GM12864 (cell line): Measurements from ENCODE around the gene ESPNL.

Experiments used
- DNase-seq: peaks from one replicate; pipeline ENCODE4 v3.0.0-alpha.2; 2011; ENCODE audit warnings: low read depth
- H3K4me3 ChIP-seq: 2 replicates; pipeline ENCODE4 v1.5.1; 2011; ENCODE audit warnings: mild to moderate bottlenecking, low read depth, low read length, control low read depth
- CTCF ChIP-seq: IDR thresholded peaks from 2 replicates; pipeline ENCODE4 v1.5.1; 2011; ENCODE audit warnings: low read depth, mild to moderate bottlenecking, moderate library complexity, low read length, control low read depth, inconsistent platforms; ENCODE audit errors: missing control alignments

ESPNL gene

GRCh38 chr2:238104691-238105371 lies 4.7 kb downstream of the ESPNL start:
- DNase-seq = no peak
- no peak overlapping the region for H3K4me3 ChIP-seq
- TF ChIP-seq CTCF = no peak

GRCh38 chr2:238105506-238106338 lies 5.6 kb downstream of the ESPNL start:
- DNase-seq = no peak
- H3K4me3 ChIP-seq = no peak overlapping the region
- TF ChIP-seq CTCF = no peak

GRCh38 chr2:238106339-238106697 lies 6.2 kb downstream of the ESPNL start:
- no peak for TF ChIP-seq CTCF
- no peak for DNase-seq
- no peak overlapping the region for H3K4me3 ChIP-seq

- no peak for DNase-seq
- TF ChIP-seq CTCF = peak; percentile 49
- peak overlapping the region; percentile 55 for H3K4me3 ChIP-seq
Observed at GRCh38 chr2:238106698-238107524, 6.8 kb downstream of the ESPNL start.

GRCh38 chr2:238107525-238108422 lies 7.6 kb downstream of the ESPNL start:
- DNase-seq = peak; percentile 73
- no peak for TF ChIP-seq CTCF
- H3K4me3 ChIP-seq = peak overlapping the region; percentile 55

GRCh38 chr2:238108423-238109183 lies 8.5 kb downstream of the ESPNL start:
- DNase-seq = peak; percentile 56
- H3K4me3 ChIP-seq = peak overlapping the region; percentile 55
- TF ChIP-seq CTCF = no peak
